ENCODE data around the gene ECEL1. TPM values are rescaled to one million over a fixed set of nuclear protein-coding genes. Genes with fewer than 3 reads are reported as not detected.
A peak's percentile ranks its signal among the peaks of the same experiment; 100 is the strongest.
"Not testable (repeated sequence)": the region's sequence is repeated elsewhere in the genome, so short reads cannot be mapped to it uniquely, and the experiment has no call there.

The ECEL1 gene
- total RNA-seq, 2 experiments from 2014 or later = not detected

- no peaks in the 10 kb centered on the region for H3K27me3 Mint-ChIP-seq
- ATAC-seq (ENCODE audit: low read depth) (no peak), DNase-seq (no peak)
- H3K4me3 Mint-ChIP-seq = no peak overlapping the region
- H3K4me1 Mint-ChIP-seq = peaks cover 5% of the 10 kb centered on the region
- no peaks in the 10 kb centered on the region for H3K36me3 Mint-ChIP-seq
- H3K9me3 Mint-ChIP-seq = no peaks in the 10 kb centered on the region
- no peak overlapping the region for H3K27ac Mint-ChIP-seq
- POLR2A ChIA-PET = no interaction called here
Measured at GRCh38 chr2:232438091-232438490, 49.5 kb downstream of the ECEL1 start.

- Mint-ChIP-seq H3K9me3 (no peaks in the 10 kb centered on the region), H3K4me1 (peaks cover 5% of the 10 kb centered on the region), H3K4me3 (no peak overlapping the region), H3K36me3 (no peaks in the 10 kb centered on the region), H3K27ac (no peak overlapping the region), H3K27me3 (no peaks in the 10 kb centered on the region)
- ATAC-seq (ENCODE audit: low read depth) (no peak), DNase-seq (no peak)
- POLR2A ChIA-PET = no interaction called here
Measured at GRCh38 chr2:232437195-232437571, 50.5 kb downstream of the ECEL1 start.

- ATAC-seq (ENCODE audit: low read depth) = no peak
- H3K9me3 Mint-ChIP-seq = no peaks in the 10 kb centered on the region
- no peaks in the 10 kb centered on the region for H3K36me3 Mint-ChIP-seq
- H3K27ac Mint-ChIP-seq = no peak overlapping the region
- POLR2A ChIA-PET = no interaction called here
- no peaks in the 10 kb centered on the region for H3K27me3 Mint-ChIP-seq
- H3K4me3 Mint-ChIP-seq = no peak overlapping the region
- DNase-seq = no peak
- peaks cover 5% of the 10 kb centered on the region for H3K4me1 Mint-ChIP-seq
Measured at GRCh38 chr2:232436381-232437194, 51.0 kb downstream of the ECEL1 start.

- Mint-ChIP-seq H3K27me3 (no peaks in the 10 kb centered on the region), H3K9me3 (no peaks in the 10 kb centered on the region), H3K27ac (no peak overlapping the region), H3K4me1 (peaks cover 5% of the 10 kb centered on the region), H3K4me3 (no peak overlapping the region), H3K36me3 (no peaks in the 10 kb centered on the region)
- ATAC-seq (ENCODE audit: low read depth) (no peak), DNase-seq (no peak)
- POLR2A ChIA-PET = no interaction called here
Measured at GRCh38 chr2:232435805-232436204, 51.8 kb downstream of the ECEL1 start.

- DNase-seq (no peak), ATAC-seq (ENCODE audit: low read depth) (no peak)
- Mint-ChIP-seq H3K27ac (no peak overlapping the region), H3K9me3 (no peaks in the 10 kb centered on the region), H3K27me3 (no peaks in the 10 kb centered on the region), H3K4me3 (no peak overlapping the region), H3K4me1 (peaks cover 4% of the 10 kb centered on the region), H3K36me3 (no peaks in the 10 kb centered on the region)
- POLR2A ChIA-PET = no interaction called here
Measured at GRCh38 chr2:232435375-232435648, 52.3 kb downstream of the ECEL1 start.

GRCh38 chr2:232434563-232435374, 52.9 kb downstream of the ECEL1 start:
- DNase-seq (no peak), ATAC-seq (ENCODE audit: low read depth) (peak; percentile 10)
- Mint-ChIP-seq H3K36me3 (no peaks in the 10 kb centered on the region), H3K4me1 (peaks cover under 1% of the 10 kb centered on the region), H3K27me3 (no peaks in the 10 kb centered on the region), H3K9me3 (no peaks in the 10 kb centered on the region), H3K4me3 (no peak overlapping the region), H3K27ac (no peak overlapping the region)
- POLR2A ChIA-PET = no interaction called here

GRCh38 chr2:232434091-232434490, 53.5 kb downstream of the ECEL1 start:
- Mint-ChIP-seq H3K27me3 (no peaks in the 10 kb centered on the region), H3K36me3 (no peaks in the 10 kb centered on the region), H3K4me3 (no peak overlapping the region), H3K27ac (no peak overlapping the region), H3K4me1 (no peaks in the 10 kb centered on the region), H3K9me3 (no peaks in the 10 kb centered on the region)
- no peak for DNase-seq
- no peak for ATAC-seq (ENCODE audit: low read depth)
- POLR2A ChIA-PET = no interaction called here

GRCh38 chr2:232433622-232434021, 54.0 kb downstream of the ECEL1 start:
- DNase-seq; H3K27me3 Mint-ChIP-seq; H3K36me3 Mint-ChIP-seq; ATAC-seq (ENCODE audit: low read depth); H3K27ac Mint-ChIP-seq; H3K4me1 Mint-ChIP-seq; H3K9me3 Mint-ChIP-seq; H3K4me3 Mint-ChIP-seq; POLR2A ChIA-PET: not testable (repeated sequence)

GRCh38 chr2:232432598-232433184, 54.9 kb downstream of the ECEL1 start:
- DNase-seq (no peak), ATAC-seq (ENCODE audit: low read depth) (peak; percentile 70)
- POLR2A ChIA-PET = no interaction called here
- H3K4me1 Mint-ChIP-seq = no peaks in the 10 kb centered on the region
- H3K4me3 Mint-ChIP-seq = no peak overlapping the region
- H3K9me3 Mint-ChIP-seq = no peaks in the 10 kb centered on the region
- no peak overlapping the region for H3K27ac Mint-ChIP-seq
- H3K27me3 Mint-ChIP-seq = peaks cover 3% of the 10 kb centered on the region
- H3K36me3 Mint-ChIP-seq = no peaks in the 10 kb centered on the region

GRCh38 chr2:232431705-232432590, 55.7 kb downstream of the ECEL1 start:
- no peak overlapping the region for H3K27ac Mint-ChIP-seq
- POLR2A ChIA-PET = no interaction called here
- H3K36me3 Mint-ChIP-seq = no peaks in the 10 kb centered on the region
- H3K4me3 Mint-ChIP-seq = no peak overlapping the region
- H3K27me3 Mint-ChIP-seq = peaks cover 3% of the 10 kb centered on the region
- DNase-seq = no peak
- H3K4me1 Mint-ChIP-seq = no peaks in the 10 kb centered on the region
- H3K9me3 Mint-ChIP-seq = no peaks in the 10 kb centered on the region
- ATAC-seq (ENCODE audit: low read depth) = no peak

Other genes with a start within 250 kb of the ECEL1 start
- gene ALPP, start 109.1 kb downstream of the ECEL1 start, total RNA-seq = not detected
- not detected for gene ALPG, start 81.0 kb downstream of the ECEL1 start, total RNA-seq
- not detected for gene ALPI, start 31.7 kb downstream of the ECEL1 start, total RNA-seq
- gene PRSS56, start 32.6 kb upstream of the ECEL1 start, total RNA-seq = not detected
- not detected for gene CHRND, start 38.3 kb upstream of the ECEL1 start, total RNA-seq
- gene CHRNG, start 51.9 kb upstream of the ECEL1 start, total RNA-seq = not detected
- 10 to 100 TPM; 11.7 to 12.8 TPM for gene TIGD1, start 62.7 kb upstream of the ECEL1 start, total RNA-seq
- gene EIF4E2, start 62.9 kb upstream of the ECEL1 start, total RNA-seq = 10 to 100 TPM; 61.0 to 65.2 TPM
- gene EFHD1, start 145.8 kb upstream of the ECEL1 start, total RNA-seq = 1 to 10 TPM; 7.6 to 8.8 TPM
- 10 to 100 TPM; 66.8 to 67.5 TPM for gene GIGYF2, start 209.5 kb upstream of the ECEL1 start, total RNA-seq